GM23338 (cell line): ENCODE data around the gene CDR2. TPM values are rescaled to one million over a fixed set of nuclear protein-coding genes. Genes with fewer than 3 reads are reported as not detected.

Experiments
- ATAC-seq: fragments of 200-7000 bp; cut with Tn5 transposase; 3 replicates; pipeline ENCODE4 v1.9.1; 2020
- DNase-seq: peaks from one replicate; pipeline ENCODE4 v3.0.0-alpha.2; 2015; ENCODE audit warnings: low spot score
- H2AFZ ChIP-seq: fragments of 200-600 bp; sonication (generic); 2 replicates; pipeline ENCODE4 v1.8.0; 2016; ENCODE audit warnings: antibody characterized with exemption, mild to moderate bottlenecking, moderate library complexity
- H3F3A ChIP-seq: fragments of 200-600 bp; sonication (generic); replicated peaks from 2 replicates; pipeline ENCODE4 v1.8.0; 2017; ENCODE audit warnings: antibody characterized with exemption, mixed run types, low read depth
- H3K27ac ChIP-seq: fragments of 200-600 bp; sonication (generic); 2 replicates; pipeline ENCODE4 v1.6.1; 2016; ENCODE audit warnings: low read depth
- H3K27me3 ChIP-seq: fragments of 200-600 bp; sonication (generic); 2 replicates; pipeline ENCODE4 v1.8.0; 2016; ENCODE audit warnings: mild to moderate bottlenecking, mixed run types, moderate library complexity; ENCODE audit not compliant: insufficient read depth
- H3K36me3 ChIP-seq: fragments of 200-600 bp; sonication (generic); 2 replicates; pipeline ENCODE4 v1.8.0; 2016; ENCODE audit warnings: mild to moderate bottlenecking; ENCODE audit not compliant: insufficient read depth
- H3K4me1 ChIP-seq: fragments of 200-600 bp; sonication (generic); 2 replicates; pipeline ENCODE4 v1.8.0; 2016; ENCODE audit warnings: mild to moderate bottlenecking, moderate library complexity; ENCODE audit not compliant: insufficient read depth
- H3K4me2 ChIP-seq: fragments of 200-600 bp; sonication (generic); 2 replicates; pipeline ENCODE4 v1.7.1; 2017; ENCODE audit warnings: mixed run types
- H3K4me3 ChIP-seq: fragments of 200-600 bp; sonication (generic); 2 replicates; pipeline ENCODE4 v1.6.1; 2016; ENCODE audit warnings: mixed run types
- H3K79me2 ChIP-seq: fragments of 200-600 bp; sonication (generic); replicated peaks from 2 replicates; pipeline ENCODE4 v1.8.0; 2017; ENCODE audit warnings: mild to moderate bottlenecking; ENCODE audit not compliant: insufficient read depth
- H3K9me2 ChIP-seq: fragments of 200-600 bp; sonication (generic); 2 replicates; pipeline ENCODE4 v1.8.0; 2017; ENCODE audit not compliant: insufficient read depth
- H4K20me1 ChIP-seq: fragments of 200-600 bp; sonication (generic); replicated peaks from 2 replicates; pipeline ENCODE4 v1.8.0; 2017; ENCODE audit warnings: mild to moderate bottlenecking; ENCODE audit not compliant: insufficient read depth
- H3K27ac Mint-ChIP-seq: 2 replicates; pipeline ENCODE4 v1.8.0; 2020; ENCODE audit warnings: inconsistent platforms, mild to moderate bottlenecking, moderate library complexity, mixed read lengths
- H3K27me3 Mint-ChIP-seq: 3 replicates; pipeline ENCODE4 v1.8.0; 2022; ENCODE audit warnings: low read depth, mild to moderate bottlenecking, moderate library complexity, mixed read lengths, inconsistent platforms; ENCODE audit not compliant: insufficient read depth, poor library complexity
- H3K36me3 Mint-ChIP-seq: 3 replicates; pipeline ENCODE4 v1.8.0; 2021; ENCODE audit warnings: low read depth, mild to moderate bottlenecking, inconsistent platforms, moderate library complexity, mixed read lengths
- H3K4me1 Mint-ChIP-seq: 3 replicates; pipeline ENCODE4 v1.8.0; 2020; ENCODE audit warnings: mild to moderate bottlenecking, inconsistent platforms, mixed read lengths
- H3K4me3 Mint-ChIP-seq: 3 replicates; pipeline ENCODE4 v1.8.0; 2021; ENCODE audit warnings: moderate library complexity, mild to moderate bottlenecking, inconsistent platforms, mixed read lengths
- H3K9me3 Mint-ChIP-seq: 3 replicates; pipeline ENCODE4 v1.8.0; 2020; ENCODE audit warnings: moderate library complexity, mild to moderate bottlenecking, inconsistent platforms, mixed read lengths
- EZH2phosphoT487 ChIP-seq: fragments of 200-600 bp; sonication (generic); IDR thresholded peaks from one replicate; pipeline ENCODE4 v1.8.1; 2018; ENCODE audit warnings: antibody characterized with exemption; ENCODE audit not compliant: unreplicated experiment
- JUNB ChIP-seq: IDR thresholded peaks from one replicate; pipeline ENCODE4 v1.6.1; 2016; ENCODE audit warnings: antibody characterized with exemption; ENCODE audit not compliant: unreplicated experiment
- NANOG ChIP-seq: IDR thresholded peaks from 2 replicates; pipeline ENCODE4 v1.6.1; 2016; ENCODE audit warnings: antibody characterized with exemption, borderline replicate concordance
- REST ChIP-seq: IDR thresholded peaks from one replicate; pipeline ENCODE4 v1.6.1; 2018; ENCODE audit warnings: antibody characterized with exemption; ENCODE audit not compliant: unreplicated experiment
- ZNF114 ChIP-seq: fragments of 250-450 bp; sonication (Bioruptor Pico); IDR thresholded peaks from 2 replicates; pipeline ENCODE4 v1.5.0; 2020; ENCODE audit warnings: mild to moderate bottlenecking, moderate library complexity
- ZNF462 ChIP-seq: fragments of 250-450 bp; sonication (Bioruptor Pico); IDR thresholded peaks from 2 replicates; pipeline ENCODE4 v1.5.0; 2020; ENCODE audit warnings: mild to moderate bottlenecking, moderate library complexity
- polyA plus RNA-seq: library from polyadenylated mRNA; unstranded; fragments of >200 nt; fragmentation: Nextera tagmentation; extraction: Ambion mirVana; gene quantifications from 2 replicates; pipeline ENCODE4 v1.2.1, GENCODE V29; 2016
- total RNA-seq: library from RNA; depleted of rRNA; stranded (reverse); fragments of >200 nt; shearing (Covaris generic); gene quantifications from 2 replicates; pipeline ENCODE4 v1.2.3, GENCODE V29; 2014

The CDR2 gene
- total and polyA plus RNA-seq, 2 experiments from 2014 or later = 17.7 to 39.3 TPM

GRCh38 chr16:22400900-22401299, 26.5 kb upstream of the CDR2 start:
- Mint-ChIP-seq H3K36me3 (no peaks in the 10 kb centered on the region), H3K27ac (no peak overlapping the region), H3K4me3 (no peak overlapping the region), H3K4me1 (no peaks in the 10 kb centered on the region), H3K9me3 (no peaks in the 10 kb centered on the region; the same call in 2 of the 3 replicates), H3K27me3 (peaks cover 3% of the 10 kb centered on the region)
- ATAC-seq (no peak), DNase-seq (no peak)
- TF ChIP-seq REST (no peak), ZNF114 (no peak), EZH2phosphoT487 (no peak), ZNF462 (CRISPR knock-in tag) (no peak), NANOG (no peak), JUNB (no peak)
- Histone ChIP-seq H3K36me3 (no peaks in the 10 kb centered on the region), H3K27ac (no peak overlapping the region), H3K4me2 (no peak overlapping the region), H4K20me1 (no peaks in the 10 kb centered on the region), H3K9me2 (no peaks in the 10 kb centered on the region), H3K27me3 (no peaks in the 10 kb centered on the region), H3K79me2 (no peaks in the 10 kb centered on the region), H3F3A (no peaks in the 10 kb centered on the region), H2AFZ (no peak overlapping the region), H3K4me1 (no peaks in the 10 kb centered on the region), H3K4me3 (no peak overlapping the region)
